ENCODE data around the gene APOL3.
"Not testable (repeated sequence)": the region's sequence is repeated elsewhere in the genome, so short reads cannot be mapped to it uniquely, and the experiment has no call there.

APOL3 gene

DNA sequence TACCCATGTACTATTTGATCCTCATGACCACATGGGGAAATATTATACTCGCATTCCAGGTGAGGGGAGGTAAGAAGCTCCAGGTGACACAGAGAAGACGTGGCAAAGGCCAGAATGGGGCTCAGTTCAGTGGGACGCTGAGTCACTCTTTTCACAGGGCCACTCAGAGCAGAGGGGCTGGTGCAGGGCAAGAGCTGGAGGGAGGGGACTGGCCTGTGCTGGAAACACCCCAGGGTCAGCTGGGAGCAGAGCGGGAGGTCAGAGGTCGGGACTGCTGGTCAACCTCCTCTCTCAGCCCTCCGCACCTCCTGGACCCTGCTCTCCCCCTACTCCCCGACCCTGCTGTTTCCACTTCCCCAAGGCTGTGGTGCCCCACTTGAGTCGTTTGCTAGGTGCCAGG, 12.1 kb downstream of the APOL3 start:
- Histone ChIP-seq H3K4me3 (no peak overlapping the region), H3K27ac (no peak overlapping the region), H3K9me3 (ENCODE audit: low read depth, low read length) (no peaks in the 10 kb centered on the region), H3K36me3 (ENCODE audit: insufficient read depth, low read length) (no peaks in the 10 kb centered on the region), H3K9ac (ENCODE audit: insufficient read length) (no peak overlapping the region)
- DNase-seq (ENCODE audit: low read depth, low spot score) = no peak
- TF ChIP-seq POLR2AphosphoS5 (IDR thresholded peaks at IDR 0.05; ENCODE audit: borderline replicate concordance, low read depth, low read length) (no peak), EZH2 (IDR thresholded peaks at IDR 0.05) (no peak), FOXP2 (optimal IDR thresholded peaks at IDR 0.05; ENCODE audit: control extremely low read depth, extremely low read length, insufficient read depth) (no peak)

DNA sequence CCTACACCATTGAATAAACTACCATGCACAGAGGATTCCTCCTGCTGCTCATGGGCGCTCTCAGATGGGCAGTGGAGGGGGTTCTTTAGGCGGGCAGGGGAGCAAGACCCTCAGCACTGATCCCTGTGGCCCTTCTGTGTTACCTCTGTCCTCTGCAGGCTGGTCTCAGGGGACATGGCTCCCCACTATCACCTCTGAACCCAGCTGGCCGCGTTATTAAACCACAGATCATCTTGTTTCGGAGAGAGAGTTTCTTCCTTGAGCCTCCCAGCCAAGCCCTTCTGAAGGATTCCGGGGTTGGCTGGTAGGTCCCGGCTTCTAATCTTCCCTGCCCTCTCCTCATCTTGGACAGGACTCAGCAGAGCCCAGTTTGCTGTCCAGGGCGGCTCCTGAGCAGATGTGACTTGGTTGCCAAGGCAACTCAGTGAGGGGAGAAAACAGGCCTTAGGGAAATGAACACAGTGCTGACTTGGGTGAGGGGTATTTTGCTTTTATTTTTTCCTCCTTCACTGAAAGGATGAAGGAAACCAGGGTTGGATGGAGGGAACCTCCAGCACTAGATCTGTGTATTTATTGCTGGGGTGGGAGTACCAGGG, 13.3 kb downstream of the APOL3 start:
- H3K9ac ChIP-seq (ENCODE audit: insufficient read length) = no peak overlapping the region
- no peaks in the 10 kb centered on the region for H3K9me3 ChIP-seq (ENCODE audit: low read depth, low read length)
- DNase-seq (ENCODE audit: low read depth, low spot score) = no peak
- no peak for TF ChIP-seq EZH2 (IDR thresholded peaks at IDR 0.05)
- H3K36me3 ChIP-seq (ENCODE audit: insufficient read depth, low read length) = no peaks in the 10 kb centered on the region
- no peak overlapping the region for H3K4me3 ChIP-seq
- H3K27ac ChIP-seq = no peak overlapping the region

DNA sequence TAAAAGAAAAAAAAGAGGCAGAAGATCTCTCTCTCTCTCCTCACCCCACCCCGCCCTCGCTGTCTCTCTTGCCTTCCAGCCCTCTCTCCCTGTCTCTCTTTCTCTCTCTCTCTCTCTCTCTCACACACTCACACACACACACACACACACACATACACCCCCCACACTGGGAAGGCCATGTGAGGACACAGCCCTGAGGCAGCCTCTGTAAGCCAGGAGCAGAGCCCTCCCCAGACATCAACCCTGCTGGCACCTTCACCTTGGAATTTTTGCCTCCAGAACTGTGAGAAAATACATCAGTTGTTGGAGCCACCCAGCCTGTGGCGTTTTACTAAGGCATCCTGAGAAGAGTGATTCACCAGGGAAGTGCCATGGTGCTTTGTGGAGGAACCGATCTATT, 14.7 kb downstream of the APOL3 start:
- no peak for DNase-seq (ENCODE audit: low read depth, low spot score)
- H3K4me3 ChIP-seq = 0 out of 2 replicates have a peak overlapping the region, but pooled peaks have one; percentile 14
- no peak overlapping the region for H3K9ac ChIP-seq (ENCODE audit: insufficient read length)
- no peaks in the 10 kb centered on the region for H3K36me3 ChIP-seq (ENCODE audit: insufficient read depth, low read length)
- TF ChIP-seq EZH2 (IDR thresholded peaks at IDR 0.05) (no peak), FOXP2 (optimal IDR thresholded peaks at IDR 0.05; ENCODE audit: control extremely low read depth, extremely low read length, insufficient read depth) (no peak), POLR2AphosphoS5 (IDR thresholded peaks at IDR 0.05; ENCODE audit: borderline replicate concordance, low read depth, low read length) (no peak)
- H3K9me3 ChIP-seq (ENCODE audit: low read depth, low read length) = no peaks in the 10 kb centered on the region
- H3K27ac ChIP-seq = no peak overlapping the region

DNA sequence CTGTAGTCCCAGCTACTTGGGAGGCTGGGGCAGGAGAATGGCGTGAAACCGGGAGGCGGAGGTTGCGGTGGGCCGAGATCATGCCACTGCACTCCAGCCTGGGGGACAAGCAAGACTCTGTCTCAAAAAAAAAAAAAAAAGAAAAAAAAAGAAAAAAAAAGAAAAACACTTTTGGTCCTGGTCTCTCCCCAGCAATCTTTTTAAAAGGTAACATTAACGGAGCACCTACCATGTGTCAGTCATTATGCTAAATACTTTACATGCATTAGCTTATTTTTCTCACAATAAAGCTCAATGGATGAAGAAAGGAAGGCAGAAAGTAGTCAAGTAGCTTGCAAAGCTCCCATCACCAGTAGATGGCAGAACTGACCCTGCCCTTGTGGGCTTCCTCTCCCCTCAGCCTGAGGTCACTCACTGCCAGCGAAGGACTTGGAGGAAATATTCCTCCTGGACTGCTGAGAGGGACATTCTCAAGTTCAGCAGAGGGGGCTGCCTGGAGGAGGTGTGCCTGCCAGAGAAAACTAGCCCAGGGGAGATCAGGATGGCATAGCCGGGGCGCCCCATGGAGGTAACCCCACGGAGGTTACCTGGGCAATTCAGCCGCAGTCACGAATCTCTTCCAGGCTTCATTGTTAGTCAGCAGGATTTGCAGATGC, 15.5 kb downstream of the APOL3 start:
- DNase-seq (ENCODE audit: low read depth, low spot score) = no peak
- TF ChIP-seq EZH2 (IDR thresholded peaks at IDR 0.05) (no peak), FOXP2 (optimal IDR thresholded peaks at IDR 0.05; ENCODE audit: control extremely low read depth, extremely low read length, insufficient read depth) (no peak), POLR2AphosphoS5 (IDR thresholded peaks at IDR 0.05; ENCODE audit: borderline replicate concordance, low read depth, low read length) (no peak)
- Histone ChIP-seq H3K9ac (ENCODE audit: insufficient read length) (no peak overlapping the region), H3K27ac (no peak overlapping the region), H3K36me3 (ENCODE audit: insufficient read depth, low read length) (no peaks in the 10 kb centered on the region), H3K4me3 (no peak overlapping the region), H3K9me3 (ENCODE audit: low read depth, low read length) (no peaks in the 10 kb centered on the region)

- no peak for DNase-seq (ENCODE audit: low read depth, low spot score)
Measured at GRCh38 chr22:36143956-36144355, 16.6 kb downstream of the APOL3 start.

GRCh38 chr22:36143066-36143815, 17.3 kb downstream of the APOL3 start:
- Histone ChIP-seq H3K36me3 (ENCODE audit: insufficient read depth, low read length) (no peaks in the 10 kb centered on the region), H3K4me3 (no peak overlapping the region), H3K9ac (ENCODE audit: insufficient read length) (no peak overlapping the region), H3K27ac (no peak overlapping the region), H3K9me3 (ENCODE audit: low read depth, low read length) (no peaks in the 10 kb centered on the region)
- TF ChIP-seq EZH2 (IDR thresholded peaks at IDR 0.05) (no peak), FOXP2 (optimal IDR thresholded peaks at IDR 0.05; ENCODE audit: control extremely low read depth, extremely low read length, insufficient read depth) (no peak), POLR2AphosphoS5 (IDR thresholded peaks at IDR 0.05; ENCODE audit: borderline replicate concordance, low read depth, low read length) (no peak)
- no peak for DNase-seq (ENCODE audit: low read depth, low spot score)

More at GRCh38 chr22:36143956-36144355, 16.6 kb downstream of the APOL3 start:
- no peaks in the 10 kb centered on the region for H3K36me3 ChIP-seq (ENCODE audit: insufficient read depth, low read length)
- no peak for TF ChIP-seq POLR2AphosphoS5 (IDR thresholded peaks at IDR 0.05; ENCODE audit: borderline replicate concordance, low read depth, low read length)
- TF ChIP-seq FOXP2 (optimal IDR thresholded peaks at IDR 0.05; ENCODE audit: control extremely low read depth, extremely low read length, insufficient read depth) = no peak
- no peak for TF ChIP-seq EZH2 (IDR thresholded peaks at IDR 0.05)
- no peak overlapping the region for H3K4me3 ChIP-seq
- H3K27ac ChIP-seq = no peak overlapping the region
- no peak overlapping the region for H3K9ac ChIP-seq (ENCODE audit: insufficient read length)
- H3K9me3 ChIP-seq (ENCODE audit: low read depth, low read length) = no peaks in the 10 kb centered on the region

GRCh38 chr22:36141481-36141880, 19.1 kb downstream of the APOL3 start:
- TF ChIP-seq EZH2 (IDR thresholded peaks at IDR 0.05) (no peak), POLR2AphosphoS5 (IDR thresholded peaks at IDR 0.05; ENCODE audit: borderline replicate concordance, low read depth, low read length) (no peak), FOXP2 (optimal IDR thresholded peaks at IDR 0.05; ENCODE audit: control extremely low read depth, extremely low read length, insufficient read depth) (no peak)
- DNase-seq (ENCODE audit: low read depth, low spot score) = no peak
- H3K4me3 ChIP-seq = no peak overlapping the region
- H3K36me3 ChIP-seq (ENCODE audit: insufficient read depth, low read length) = no peaks in the 10 kb centered on the region
- H3K9me3 ChIP-seq (ENCODE audit: low read depth, low read length) = no peaks in the 10 kb centered on the region
- H3K27ac ChIP-seq = no peak overlapping the region
- H3K9ac ChIP-seq (ENCODE audit: insufficient read length) = no peak overlapping the region

DNA sequence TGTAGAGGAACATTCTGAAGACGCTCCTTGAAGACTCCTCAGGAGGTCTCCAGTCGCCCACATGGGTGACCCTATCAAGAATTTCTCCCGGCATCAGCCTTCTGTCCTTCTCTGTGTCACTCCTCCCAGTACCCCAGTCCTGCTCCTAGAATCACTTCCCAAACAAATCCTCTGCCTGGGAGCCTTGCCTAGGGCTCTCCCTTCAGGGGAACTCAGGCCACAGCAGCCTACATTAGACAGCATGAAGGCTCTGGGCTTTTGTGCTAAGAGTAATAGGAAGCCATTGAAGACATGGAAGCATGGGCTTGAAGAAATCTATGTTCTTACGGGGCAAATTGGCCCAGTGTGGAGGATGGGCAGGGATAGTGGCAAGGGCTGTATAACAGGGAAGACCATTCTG, 21.8 kb downstream of the APOL3 start:
- not testable (repeated sequence) for H3K4me3 ChIP-seq; H3K36me3 ChIP-seq (ENCODE audit: insufficient read depth, low read length); DNase-seq (ENCODE audit: low read depth, low spot score); H3K9ac ChIP-seq (ENCODE audit: insufficient read length); H3K27ac ChIP-seq; H3K9me3 ChIP-seq (ENCODE audit: low read depth, low read length)
